ENCODE measurements around the gene NSMF.

- TF ChIP-seq CTCF (IDR thresholded peaks at IDR 0.05 in 8 of 11, conservative IDR thresholded peaks at IDR 0.05 in 3 of 11), result no peak
- TF ChIP-seq POLR2A (IDR thresholded peaks at IDR 0.05), result no peak
Observed at GRCh38 chr9:137478962-137479861, 20.1 kb upstream of the NSMF start.
